ENCODE results near the gene RAMP3. TPM values are rescaled to one million over a fixed set of nuclear protein-coding genes. Genes with fewer than 3 reads are reported as not detected.

RAMP3 gene
- polyA plus RNA-seq, 1 donor (not counting 4 experiments of a cell fraction or from before 2014, with no cell fraction given) = not detected

GRCh38 chr7:45203036-45203435 lies 45.4 kb downstream of the RAMP3 start:
- no peaks in the 10 kb centered on the region for H3K9me3 ChIP-seq (ENCODE audit: control insufficient read depth, low read depth, low read length)
- no peak overlapping the region for H3K9ac ChIP-seq (ENCODE audit: control insufficient read depth, extremely low read depth, insufficient read depth, low read length)
- DNase-seq (ENCODE audit: low read depth, low spot score) (no peak), FAIRE-seq (no peak)
- no peaks in the 10 kb centered on the region for H3K36me3 ChIP-seq (ENCODE audit: control insufficient read depth in 2 of 2, extremely low read depth in 1 of 2, insufficient read depth in 2 of 2, low read length in 2 of 2)
- no peak overlapping the region for H3K4me2 ChIP-seq (ENCODE audit: control insufficient read depth, extremely low read depth, insufficient read depth, low read depth, low read length)
- no peaks in the 10 kb centered on the region for H3K79me2 ChIP-seq (ENCODE audit: control insufficient read depth, insufficient read depth, low read length)
- H2AFZ ChIP-seq (ENCODE audit: control insufficient read depth, low read length) = no peak overlapping the region
- no peak overlapping the region for H3K27ac ChIP-seq (ENCODE audit: control insufficient read depth, insufficient read depth, low read length)
- peaks cover 3% of the 10 kb centered on the region for H3K27me3 ChIP-seq (ENCODE audit: control insufficient read depth, extremely low read depth, insufficient read depth, low read length)
- H3K9me1 ChIP-seq (ENCODE audit: control insufficient read depth, extremely low read depth, insufficient read depth, low read length) = no peaks in the 10 kb centered on the region
- TF ChIP-seq, protein P1, sequence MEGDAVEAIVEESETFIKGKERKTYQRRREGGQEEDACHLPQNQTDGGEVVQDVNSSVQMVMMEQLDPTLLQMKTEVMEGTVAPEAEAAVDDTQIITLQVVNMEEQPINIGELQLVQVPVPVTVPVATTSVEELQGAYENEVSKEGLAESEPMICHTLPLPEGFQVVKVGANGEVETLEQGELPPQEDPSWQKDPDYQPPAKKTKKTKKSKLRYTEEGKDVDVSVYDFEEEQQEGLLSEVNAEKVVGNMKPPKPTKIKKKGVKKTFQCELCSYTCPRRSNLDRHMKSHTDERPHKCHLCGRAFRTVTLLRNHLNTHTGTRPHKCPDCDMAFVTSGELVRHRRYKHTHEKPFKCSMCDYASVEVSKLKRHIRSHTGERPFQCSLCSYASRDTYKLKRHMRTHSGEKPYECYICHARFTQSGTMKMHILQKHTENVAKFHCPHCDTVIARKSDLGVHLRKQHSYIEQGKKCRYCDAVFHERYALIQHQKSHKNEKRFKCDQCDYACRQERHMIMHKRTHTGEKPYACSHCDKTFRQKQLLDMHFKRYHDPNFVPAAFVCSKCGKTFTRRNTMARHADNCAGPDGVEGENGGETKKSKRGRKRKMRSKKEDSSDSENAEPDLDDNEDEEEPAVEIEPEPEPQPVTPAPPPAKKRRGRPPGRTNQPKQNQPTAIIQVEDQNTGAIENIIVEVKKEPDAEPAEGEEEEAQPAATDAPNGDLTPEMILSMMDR (optimal IDR thresholded peaks at IDR 0.05 in 1 of 3, IDR thresholded peaks at IDR 0.05 in 1 of 3, conservative IDR thresholded peaks at IDR 0.05 in 1 of 3; ENCODE audit: extremely low read depth in 1 of 3, insufficient read depth in 2 of 3, low read length in 3 of 3) = no peak
- no peak for TF ChIP-seq EZH2 (IDR thresholded peaks at IDR 0.05; ENCODE audit: low read length)
- no peak overlapping the region for H3K4me3 ChIP-seq (ENCODE audit: control insufficient read depth in 2 of 3, extremely low read depth in 1 of 3, insufficient read depth in 2 of 3, low read depth in 1 of 3, low read length in 3 of 3)
- peaks cover 11% of the 10 kb centered on the region for H3K4me1 ChIP-seq (ENCODE audit: control insufficient read depth, extremely low read depth, insufficient read depth, low read length)
- dilution Hi-C loops (cut with MboI; ENCODE audit: extremely low pct_ligation_motif_present, low sequenced_read_pairs) = no loop called here
- H4K20me1 ChIP-seq (ENCODE audit: control insufficient read depth, extremely low read depth, insufficient read depth, low read length) = no peaks in the 10 kb centered on the region

- H2AFZ ChIP-seq (ENCODE audit: control insufficient read depth, low read length) = no peak overlapping the region
- H3K36me3 ChIP-seq (ENCODE audit: control insufficient read depth in 2 of 2, extremely low read depth in 1 of 2, insufficient read depth in 2 of 2, low read length in 2 of 2) = no peaks in the 10 kb centered on the region
- no peak for FAIRE-seq
- no peaks in the 10 kb centered on the region for H3K79me2 ChIP-seq (ENCODE audit: control insufficient read depth, insufficient read depth, low read length)
- no peak for TF ChIP-seq EZH2 (IDR thresholded peaks at IDR 0.05; ENCODE audit: low read length)
- TF ChIP-seq, protein P1 (optimal IDR thresholded peaks at IDR 0.05 in 1 of 3, IDR thresholded peaks at IDR 0.05 in 1 of 3, conservative IDR thresholded peaks at IDR 0.05 in 1 of 3; ENCODE audit: extremely low read depth in 1 of 3, insufficient read depth in 2 of 3, low read length in 3 of 3) = no peak
- no peak overlapping the region for H3K9ac ChIP-seq (ENCODE audit: control insufficient read depth, extremely low read depth, insufficient read depth, low read length)
- H3K9me3 ChIP-seq (ENCODE audit: control insufficient read depth, low read depth, low read length) = no peaks in the 10 kb centered on the region
- no peak overlapping the region for H3K4me3 ChIP-seq (ENCODE audit: control insufficient read depth in 2 of 3, extremely low read depth in 1 of 3, insufficient read depth in 2 of 3, low read depth in 1 of 3, low read length in 3 of 3)
- H3K27ac ChIP-seq (ENCODE audit: control insufficient read depth, insufficient read depth, low read length) = no peak overlapping the region
- no peaks in the 10 kb centered on the region for H3K9me1 ChIP-seq (ENCODE audit: control insufficient read depth, extremely low read depth, insufficient read depth, low read length)
- no peaks in the 10 kb centered on the region for H4K20me1 ChIP-seq (ENCODE audit: control insufficient read depth, extremely low read depth, insufficient read depth, low read length)
- DNase-seq (ENCODE audit: low read depth, low spot score) = no peak
- H3K4me2 ChIP-seq (ENCODE audit: control insufficient read depth, extremely low read depth, insufficient read depth, low read depth, low read length) = no peak overlapping the region
- peaks cover 11% of the 10 kb centered on the region for H3K4me1 ChIP-seq (ENCODE audit: control insufficient read depth, extremely low read depth, insufficient read depth, low read length)
- dilution Hi-C loops (cut with MboI; ENCODE audit: extremely low pct_ligation_motif_present, low sequenced_read_pairs) = no loop called here
- peaks cover 3% of the 10 kb centered on the region for H3K27me3 ChIP-seq (ENCODE audit: control insufficient read depth, extremely low read depth, insufficient read depth, low read length)
Measured at GRCh38 chr7:45203459-45203858, 45.9 kb downstream of the RAMP3 start.

Measured in keratinocyte (primary cell).